Effector memory CD8-positive, alpha-beta T cell (primary cell): Measurements from ENCODE around the gene PRG3.
"Not testable (repeated sequence)": the region's sequence is repeated elsewhere in the genome, so short reads cannot be mapped to it uniquely, and the experiment has no call there.

Experiments used
- ATAC-seq: fragments of 150-1000 bp; cut with Tn5 transposase; replicated peaks from 2 replicates; pipeline ENCODE4 v1.10.0; 2021; ENCODE audit warnings: mild to moderate bottlenecking, moderate library complexity
- DNase-seq, 3 experiments: peaks; one replicate each; pipeline ENCODE4 v3.0.0; 2021
- H3K27ac Mint-ChIP-seq, 2 donors: one replicate each; pipeline ENCODE4 v1.8.0; 2022; ENCODE audit warnings: mild to moderate bottlenecking in 2 of 2, mixed read lengths in 2 of 2, moderate library complexity in 2 of 2
- H3K27me3 Mint-ChIP-seq, 2 donors: one replicate each; pipeline ENCODE4 v1.8.0; 2022; ENCODE audit warnings: mixed read lengths in 2 of 2
- H3K36me3 Mint-ChIP-seq: one replicate; pipeline ENCODE4 v1.8.0; 2022; ENCODE audit warnings: mild to moderate bottlenecking, moderate library complexity, mixed read lengths; ENCODE audit not compliant: insufficient read depth
- H3K4me1 Mint-ChIP-seq, 2 donors: one replicate each; pipeline ENCODE4 v1.8.0; 2022; ENCODE audit warnings: low read depth in 2 of 2, mixed read lengths in 2 of 2
- H3K4me3 Mint-ChIP-seq, 2 donors: one replicate each; pipeline ENCODE4 v1.8.0; 2022; ENCODE audit warnings: mild to moderate bottlenecking in 2 of 2, mixed read lengths in 2 of 2, moderate library complexity in 2 of 2
- H3K9me3 Mint-ChIP-seq, 2 donors: one replicate each; pipeline ENCODE4 v1.8.0; 2022; ENCODE audit warnings: mixed read lengths in 2 of 2

Gene PRG3

DNA sequence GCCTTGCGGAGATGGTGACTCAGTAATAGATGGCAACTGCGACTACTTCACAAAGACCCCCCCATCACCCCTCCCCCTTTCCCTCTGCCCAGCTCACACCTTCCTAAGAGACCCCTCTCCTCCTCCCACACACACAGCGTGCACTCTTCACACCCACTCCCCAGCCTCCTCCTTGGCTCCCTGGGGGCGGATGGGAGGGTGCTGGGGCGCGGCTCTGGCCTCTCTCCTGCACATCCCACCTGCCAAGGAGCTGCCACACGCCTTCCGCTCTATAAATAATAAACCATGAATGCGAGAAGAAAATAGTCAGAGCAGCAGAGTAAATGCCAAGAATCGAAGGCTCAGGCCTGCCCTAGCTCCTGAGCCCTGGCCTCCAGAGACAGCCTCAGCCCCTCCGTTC, 38.2 kb downstream of the PRG3 start:
- no peaks in the 10 kb centered on the region for H3K36me3 Mint-ChIP-seq
- H3K27me3 Mint-ChIP-seq = no peaks in the 10 kb centered on the region
- no peak overlapping the region for H3K4me3 Mint-ChIP-seq
- ATAC-seq = no peak
- H3K27ac Mint-ChIP-seq = no peak overlapping the region
- H3K9me3 Mint-ChIP-seq = no peaks in the 10 kb centered on the region
- peaks cover 7 to 9% of the 10 kb centered on the region in 2 donors for H3K4me1 Mint-ChIP-seq
- no peak for DNase-seq

DNA sequence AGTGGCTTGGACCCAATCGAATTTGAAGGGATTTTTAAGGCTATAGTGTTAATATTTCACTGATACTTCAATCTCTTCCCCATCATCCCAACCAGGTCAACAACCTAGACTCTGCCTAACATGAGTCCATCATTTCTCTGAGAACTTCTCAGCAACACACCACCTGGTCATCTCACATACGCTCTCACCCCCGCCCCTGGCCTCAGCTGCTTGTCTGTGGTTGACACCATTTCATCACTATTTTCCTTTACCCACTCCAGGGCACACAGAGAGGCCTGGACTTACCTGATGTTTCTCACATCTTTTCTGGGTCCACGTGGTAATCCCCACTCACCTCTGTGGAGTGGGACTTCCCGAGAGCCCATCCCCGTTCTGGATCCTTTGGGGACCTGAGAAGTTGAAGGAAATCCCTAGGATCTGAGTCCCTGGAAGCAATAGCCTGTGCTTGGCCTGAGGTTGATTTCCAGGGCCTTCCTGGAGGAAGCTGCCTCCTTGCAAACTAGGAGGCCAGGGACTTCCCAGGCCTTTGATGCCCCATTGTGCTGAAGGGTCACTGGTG, 39.6 kb downstream of the PRG3 start:
- Mint-ChIP-seq H3K36me3 (no peaks in the 10 kb centered on the region), H3K27ac (no peak overlapping the region), H3K27me3 (no peaks in the 10 kb centered on the region), H3K9me3 (no peaks in the 10 kb centered on the region), H3K4me1 (peaks cover 10 to 11% of the 10 kb centered on the region in 2 donors), H3K4me3 (no peak overlapping the region)
- no peak for ATAC-seq
- DNase-seq = no peak

DNA sequence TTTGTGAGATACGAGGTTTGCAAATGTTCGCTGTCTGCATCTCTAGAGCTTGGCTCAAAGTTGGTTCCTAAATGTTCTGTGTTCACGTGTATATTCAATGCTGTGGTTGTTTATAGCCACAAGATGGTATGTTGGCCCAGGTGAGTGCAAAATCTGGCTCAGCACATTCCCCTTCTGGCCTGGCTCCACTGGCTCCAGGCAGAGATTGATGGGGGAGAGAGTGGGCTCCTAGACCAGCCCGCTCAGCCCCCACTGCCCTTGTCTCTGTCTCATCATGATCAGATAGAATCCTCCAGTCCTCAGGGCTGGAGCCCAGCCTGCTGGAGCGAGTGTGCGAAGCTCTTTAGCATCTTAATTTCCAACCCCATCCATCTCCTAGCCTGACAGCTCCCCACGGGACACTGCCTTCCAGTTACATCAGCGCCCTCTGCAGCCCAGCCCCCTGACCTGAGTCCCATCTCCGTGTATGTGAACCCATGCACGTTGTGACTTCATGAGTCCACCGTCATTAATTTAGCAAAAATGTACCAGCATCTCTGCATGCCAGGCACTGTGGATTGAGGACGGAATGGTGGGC, 40.8 kb downstream of the PRG3 start:
- H3K4me3 Mint-ChIP-seq = no peak overlapping the region
- no peaks in the 10 kb centered on the region for H3K27me3 Mint-ChIP-seq
- peaks cover 4% of the 10 kb centered on the region for H3K36me3 Mint-ChIP-seq
- ATAC-seq = no peak
- no peaks in the 10 kb centered on the region for H3K9me3 Mint-ChIP-seq
- DNase-seq = no peak
- H3K4me1 Mint-ChIP-seq = peaks cover 8 to 10% of the 10 kb centered on the region in 2 donors
- H3K27ac Mint-ChIP-seq = no peak overlapping the region

DNA sequence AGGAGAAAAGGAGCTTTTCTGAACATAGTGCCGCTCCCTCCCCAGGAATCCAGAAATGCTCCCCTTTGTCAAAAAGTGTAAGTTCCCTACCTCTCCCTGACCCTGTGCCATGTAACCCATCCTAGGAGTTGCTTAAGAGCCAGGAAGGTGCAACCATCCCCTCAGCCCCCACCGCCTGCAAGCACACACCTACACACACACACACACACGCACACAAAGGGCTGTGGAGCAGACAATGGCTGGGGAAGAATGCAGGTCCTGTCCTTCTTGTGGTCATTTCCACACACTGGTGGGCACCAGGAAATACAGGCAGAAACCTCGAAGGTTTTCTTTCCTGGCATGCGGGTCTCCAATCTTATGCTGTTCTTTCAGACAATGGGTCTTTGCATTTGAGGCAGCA, 41.6 kb downstream of the PRG3 start:
- no peak overlapping the region for H3K4me3 Mint-ChIP-seq
- no peak overlapping the region for H3K27ac Mint-ChIP-seq
- DNase-seq (no peak), ATAC-seq (no peak)
- no peaks in the 10 kb centered on the region for H3K9me3 Mint-ChIP-seq
- H3K36me3 Mint-ChIP-seq = peaks cover 10% of the 10 kb centered on the region
- H3K4me1 Mint-ChIP-seq = peaks cover 16 to 18% of the 10 kb centered on the region in 2 donors
- H3K27me3 Mint-ChIP-seq = no peaks in the 10 kb centered on the region

DNA sequence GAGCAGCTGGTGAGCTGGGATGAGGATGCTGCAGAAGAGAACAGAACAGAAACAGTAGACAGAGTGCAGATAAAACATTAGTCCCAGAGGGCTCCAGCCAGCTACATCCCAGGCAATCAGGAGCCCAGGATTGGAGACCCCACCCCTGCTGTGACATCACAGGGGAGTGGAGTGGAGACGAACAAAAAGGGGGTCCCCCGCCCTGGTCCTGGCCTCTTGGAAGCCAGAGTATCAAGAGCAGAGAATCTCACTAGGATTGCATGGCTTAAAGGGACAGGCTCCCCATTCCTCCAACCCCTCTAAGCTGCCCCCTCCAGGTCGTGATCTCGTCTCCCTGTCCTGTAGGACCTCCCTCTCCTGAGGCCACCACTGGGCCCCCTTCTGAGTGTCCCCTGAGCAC, 42.8 kb downstream of the PRG3 start, which contains the start of gene P2RX3:
P2RX3 (plus strand) TSS at position 211 of the 400 bp plus-strand sequence. CDS start 199 bp downstream, outside the sequence.
- H3K36me3 Mint-ChIP-seq = peaks cover 13% of the 10 kb centered on the region

DNA sequence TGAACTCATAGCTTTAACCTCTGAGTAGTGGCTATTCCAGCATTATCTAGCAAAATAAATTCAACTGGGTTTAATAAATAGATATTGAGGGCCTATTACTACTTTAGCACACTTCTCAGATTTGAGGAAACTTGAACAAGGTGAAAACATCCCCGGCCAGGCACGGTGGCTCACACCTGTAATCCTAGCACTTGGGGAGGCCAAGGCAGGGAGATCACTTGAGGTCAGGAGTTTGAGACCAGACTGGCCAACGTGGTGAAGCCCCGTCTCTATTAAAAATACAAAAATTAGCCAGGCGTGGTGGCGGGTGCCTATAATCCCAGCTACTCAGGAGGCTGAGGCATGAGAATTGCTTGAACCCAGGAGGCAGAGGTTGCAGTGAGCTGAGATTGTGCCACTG, 44.1 kb downstream of the PRG3 start:
- peaks cover 15% of the 10 kb centered on the region for H3K36me3 Mint-ChIP-seq
- peak overlapping the region; percentile 97 to 100 for H3K27ac Mint-ChIP-seq
- H3K9me3 Mint-ChIP-seq, ATAC-seq, DNase-seq, H3K27me3 Mint-ChIP-seq: not testable (repeated sequence)
- peak overlapping the region; percentile 97 to 99 for H3K4me3 Mint-ChIP-seq
- H3K4me1 Mint-ChIP-seq = peaks cover 24% of the 10 kb centered on the region in 2 donors

More for the DNA sequence above, 42.8 kb downstream of the PRG3 start, which contains the start of gene P2RX3:
- Mint-ChIP-seq H3K4me1 (peaks cover 24% of the 10 kb centered on the region in 2 donors), H3K27me3 (no peaks in the 10 kb centered on the region), H3K9me3 (no peaks in the 10 kb centered on the region), H3K27ac (peak within 1 kb of the TSS in 1 of 2 donors; percentile 97), H3K4me3 (no peak within 1 kb of the TSS)
- no peak for ATAC-seq
- no peak for DNase-seq

DNA sequence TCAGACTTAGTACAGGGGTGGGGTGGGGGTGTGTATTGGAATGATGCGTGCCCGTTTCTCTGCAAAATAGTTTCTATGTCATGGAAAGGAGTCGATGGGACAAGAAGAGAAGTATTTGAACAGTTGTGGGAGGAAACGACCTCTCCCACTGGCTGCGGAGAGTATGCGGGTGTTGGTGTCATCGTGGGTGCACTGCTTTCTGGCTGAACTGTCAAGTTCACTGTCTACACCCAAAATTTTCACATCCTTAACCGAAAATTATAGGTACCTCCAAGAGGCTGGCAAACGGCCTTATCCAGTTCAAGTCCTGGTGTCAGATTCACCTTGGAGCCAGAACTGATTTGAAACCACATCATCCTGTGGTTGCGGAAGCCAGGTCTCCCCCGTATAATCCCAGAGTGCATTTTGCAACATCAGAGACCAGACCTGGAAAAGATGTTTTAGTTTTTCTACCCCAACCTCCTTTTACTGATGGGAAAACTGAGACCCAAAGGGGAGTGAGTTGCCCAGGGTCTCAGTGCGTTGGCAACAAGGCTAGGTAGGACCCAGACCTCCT, 44.8 kb downstream of the PRG3 start:
- Mint-ChIP-seq H3K4me3 (peak overlapping the region; percentile 97 to 99), H3K9me3 (no peaks in the 10 kb centered on the region), H3K27ac (peak overlapping the region; percentile 97 to 100), H3K4me1 (peaks cover 24% of the 10 kb centered on the region in 2 donors), H3K36me3 (peaks cover 21% of the 10 kb centered on the region), H3K27me3 (no peaks in the 10 kb centered on the region)
- ATAC-seq (peak; percentile 36), DNase-seq (peak in 1 of 3 experiments; percentile 18)

DNA sequence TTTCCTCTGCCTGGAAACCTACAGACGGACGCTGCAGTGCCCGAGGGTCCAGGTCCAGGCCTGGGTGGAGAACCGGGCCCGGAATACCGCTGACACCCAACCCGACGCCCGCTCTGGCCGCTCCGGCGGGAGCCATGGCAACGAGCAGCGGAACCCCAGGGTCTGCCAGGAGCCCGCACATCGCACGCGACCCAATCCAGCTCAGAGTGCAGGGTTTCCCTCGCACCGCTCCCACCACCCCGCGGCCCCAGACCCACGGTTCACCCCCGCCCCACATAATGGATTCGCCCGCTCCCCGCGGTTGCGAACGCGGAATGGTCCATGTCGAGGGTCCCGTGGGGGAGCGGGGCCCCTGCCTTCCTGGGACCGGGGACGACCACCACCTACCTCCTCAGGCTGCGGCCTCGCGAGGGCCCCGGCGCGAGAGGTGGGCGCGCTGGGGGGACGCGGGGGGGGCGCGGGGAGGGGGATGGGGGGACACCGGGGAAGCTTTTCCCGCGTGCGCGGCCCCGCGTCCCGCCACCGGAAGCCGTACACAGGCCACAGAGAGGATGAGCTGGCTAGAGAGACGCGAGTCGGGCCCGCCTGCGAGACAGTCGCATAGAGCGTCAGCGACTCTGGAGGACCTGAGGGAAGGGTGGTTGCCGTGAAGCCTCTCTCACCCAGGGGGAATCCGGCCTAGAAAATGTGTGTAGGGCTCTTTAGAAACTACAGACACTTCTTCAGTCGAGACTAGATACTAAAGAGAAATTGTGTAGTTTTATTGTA, 45.4 kb downstream of the PRG3 start, which contains the start of gene SSRP1:
SSRP1 (minus strand) TSS at position 550 of the 768 bp plus-strand sequence. CDS start 771 bp downstream, outside the sequence.
- H3K36me3 Mint-ChIP-seq = peaks cover 27% of the 10 kb centered on the region
- no peaks in the 10 kb centered on the region for H3K9me3 Mint-ChIP-seq
- DNase-seq = peak; percentile 78 to 80 (median 79)
- peak within 1 kb of the TSS; percentile 97 to 100 for H3K27ac Mint-ChIP-seq
- H3K4me1 Mint-ChIP-seq = peaks cover 24% of the 10 kb centered on the region in 2 donors
- ATAC-seq = peak; percentile 97
- peak within 1 kb of the TSS; percentile 97 to 99 for H3K4me3 Mint-ChIP-seq
- no peaks in the 10 kb centered on the region for H3K27me3 Mint-ChIP-seq

DNA sequence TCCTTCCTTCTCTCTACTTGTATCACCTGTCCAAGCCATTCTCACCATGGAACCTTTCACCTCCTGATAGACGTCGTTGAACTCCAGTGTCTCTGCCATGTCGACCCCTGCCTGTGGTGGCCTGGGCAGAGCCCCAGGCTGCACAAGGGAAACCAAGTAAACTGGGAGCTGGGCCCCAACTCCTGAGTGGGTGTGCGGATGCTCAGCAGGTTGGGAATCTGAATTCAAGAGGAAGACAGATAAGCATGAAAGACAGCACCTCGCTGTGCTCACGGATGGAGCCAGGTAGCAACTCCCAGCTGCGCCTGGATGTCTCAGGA, 46.0 kb downstream of the PRG3 start:
- H3K27me3 Mint-ChIP-seq = no peaks in the 10 kb centered on the region
- no peak for ATAC-seq
- peaks cover 24% of the 10 kb centered on the region in 2 donors for H3K4me1 Mint-ChIP-seq
- peaks cover 32% of the 10 kb centered on the region for H3K36me3 Mint-ChIP-seq
- H3K9me3 Mint-ChIP-seq = no peaks in the 10 kb centered on the region
- peak overlapping the region; percentile 97 to 99 for H3K4me3 Mint-ChIP-seq
- H3K27ac Mint-ChIP-seq = peak overlapping the region; percentile 97 to 100
- DNase-seq = no peak

DNA sequence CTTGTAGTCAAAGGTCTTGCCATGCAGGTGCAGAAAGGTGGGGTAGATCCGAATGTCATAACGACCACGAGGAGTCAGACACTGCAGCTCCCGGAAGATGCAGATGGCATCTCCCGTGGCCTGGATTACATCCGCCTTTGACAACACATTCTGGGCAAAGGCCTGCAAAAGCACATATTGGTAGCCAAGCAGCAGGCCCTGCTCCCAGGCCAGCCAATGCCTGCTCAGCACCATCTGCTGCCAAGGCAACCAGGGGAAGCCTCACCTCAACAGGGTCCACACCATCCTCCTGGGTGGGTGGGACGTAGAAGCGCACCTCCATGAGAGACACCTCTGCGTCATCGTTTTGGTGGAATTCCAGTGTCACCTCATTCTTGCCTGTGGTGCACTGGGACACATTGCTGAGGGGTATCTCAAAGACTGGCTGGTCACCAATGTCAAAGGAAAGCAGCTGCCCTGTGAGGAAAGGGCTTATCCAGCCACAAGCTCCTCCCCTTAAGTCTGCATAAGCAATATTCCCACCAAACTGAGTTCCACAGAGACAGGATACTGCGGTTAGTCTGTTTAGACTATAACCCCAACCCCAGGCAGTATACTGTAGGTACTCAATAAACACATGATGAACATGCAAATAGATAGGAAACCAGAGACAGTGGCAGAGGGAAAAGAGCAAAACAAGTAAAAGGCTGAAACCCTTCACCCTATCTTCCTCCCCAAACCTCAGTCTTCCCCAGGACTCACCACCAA, 48.1 kb downstream of the PRG3 start:
- Mint-ChIP-seq H3K27me3 (no peaks in the 10 kb centered on the region), H3K4me3 (no peak overlapping the region), H3K36me3 (peaks cover 47% of the 10 kb centered on the region), H3K27ac (no peak overlapping the region), H3K9me3 (no peaks in the 10 kb centered on the region), H3K4me1 (peaks cover 24% of the 10 kb centered on the region in 2 donors)
- no peak for ATAC-seq
- no peak for DNase-seq

DNA sequence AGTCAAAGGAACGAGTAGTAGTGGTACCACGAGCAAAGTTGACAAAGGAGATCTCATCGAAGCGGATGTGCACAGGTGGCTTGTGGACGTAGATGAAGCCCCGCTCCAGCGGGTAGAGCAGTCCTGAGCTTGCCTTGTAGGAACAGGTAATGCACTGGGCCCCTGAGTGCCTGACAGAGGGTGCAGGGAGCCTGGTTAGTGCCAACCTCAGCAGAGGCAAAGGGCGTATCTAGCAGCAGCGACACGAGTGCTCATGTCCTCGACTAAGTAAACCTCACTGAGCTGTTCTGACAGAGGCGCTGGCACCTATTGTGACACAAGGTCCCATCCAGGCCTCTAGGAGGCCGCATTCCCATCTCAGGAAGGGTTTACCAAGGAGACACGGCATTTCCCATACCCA, 49.2 kb downstream of the PRG3 start:
- Mint-ChIP-seq H3K27ac (peak overlapping the region in 1 of 2 donors; percentile 71), H3K4me3 (no peak overlapping the region), H3K27me3 (no peaks in the 10 kb centered on the region), H3K4me1 (peaks cover 26% of the 10 kb centered on the region in 2 donors), H3K36me3 (peaks cover 58% of the 10 kb centered on the region), H3K9me3 (no peaks in the 10 kb centered on the region)
- no peak for DNase-seq
- ATAC-seq = no peak

DNA sequence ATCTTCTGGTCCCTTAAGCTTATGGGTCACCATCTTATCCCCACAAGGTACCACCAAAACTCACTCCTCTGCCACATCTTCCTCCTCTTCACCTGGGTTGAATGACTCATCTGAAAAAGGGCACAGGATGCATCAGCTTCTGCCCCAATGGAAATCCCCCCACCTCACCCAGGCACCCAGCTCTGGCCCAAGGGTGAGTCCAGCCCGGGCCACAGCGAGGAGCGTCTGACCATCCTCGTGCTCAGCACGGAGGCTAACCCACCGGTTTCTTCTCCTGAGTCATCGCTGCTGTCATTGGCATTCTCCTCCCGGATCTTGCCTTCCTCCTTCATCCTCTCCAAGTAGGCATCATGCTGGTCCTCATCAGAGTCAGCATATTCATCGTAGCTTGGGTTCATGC, 50.9 kb downstream of the PRG3 start:
- no peaks in the 10 kb centered on the region for H3K9me3 Mint-ChIP-seq
- no peak for DNase-seq
- peaks cover 63% of the 10 kb centered on the region for H3K36me3 Mint-ChIP-seq
- ATAC-seq = no peak
- peak overlapping the region in 1 of 2 donors; percentile 71 for H3K27ac Mint-ChIP-seq
- H3K4me1 Mint-ChIP-seq = peaks cover 30% of the 10 kb centered on the region in 2 donors
- H3K4me3 Mint-ChIP-seq = no peak overlapping the region
- H3K27me3 Mint-ChIP-seq = no peaks in the 10 kb centered on the region

DNA sequence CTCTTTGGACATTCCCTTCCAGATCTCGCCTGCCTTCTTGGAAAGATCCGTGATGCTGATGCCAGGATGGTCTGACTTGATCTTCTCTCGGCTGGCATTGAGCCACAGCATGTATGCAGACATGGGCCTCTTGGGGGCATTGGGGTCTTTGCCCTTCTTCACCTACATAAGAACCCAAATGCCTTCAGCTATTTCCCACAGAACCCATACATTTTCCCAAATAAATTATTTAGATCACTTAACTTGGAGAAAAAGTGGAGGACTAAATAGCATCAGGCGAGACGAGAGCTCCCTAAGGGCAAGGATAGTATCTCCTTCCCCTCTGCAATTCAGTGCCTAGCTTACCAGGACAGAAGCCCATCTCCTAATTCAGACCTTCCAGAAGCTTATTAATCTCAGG, 53.2 kb downstream of the PRG3 start:
- Mint-ChIP-seq H3K4me3 (no peak overlapping the region), H3K27ac (peak overlapping the region in 1 of 2 donors; percentile 16), H3K4me1 (peaks cover 25 to 27% of the 10 kb centered on the region in 2 donors), H3K27me3 (no peaks in the 10 kb centered on the region), H3K36me3 (peaks cover 62% of the 10 kb centered on the region), H3K9me3 (no peaks in the 10 kb centered on the region)
- ATAC-seq (no peak), DNase-seq (no peak)
